HG03521 (cell line): Measurements from ENCODE around the gene TGFBR2.

ENCODE experiments used
- ATAC-seq: cut with Tn5 transposase; IDR thresholded peaks from one replicate; pipeline ENCODE4 v1.9.1; 2021; ENCODE audit warnings: mild to moderate bottlenecking, moderate library complexity; ENCODE audit not compliant: unreplicated experiment

TGFBR2 gene

DNA sequence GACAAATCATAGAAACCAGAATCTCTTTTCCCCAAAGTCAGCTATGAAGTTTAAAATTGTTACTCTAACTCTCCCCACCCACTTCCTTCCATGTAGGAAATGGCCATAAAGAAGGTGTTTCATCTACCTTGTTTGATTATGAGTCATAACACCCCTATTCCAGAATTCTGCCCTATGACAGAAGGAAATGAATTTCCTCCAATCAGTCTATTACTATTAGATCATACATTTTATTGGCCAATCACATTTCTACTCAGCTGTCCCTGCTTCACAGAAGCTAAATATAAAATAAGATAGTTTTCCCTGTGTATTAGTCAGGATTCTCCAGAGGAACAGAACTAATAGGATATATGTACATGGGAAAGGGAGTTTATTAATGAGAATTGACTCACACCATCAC is 102.1 kb downstream of the TGFBR2 start:
- ATAC-seq: no peak

DNA sequence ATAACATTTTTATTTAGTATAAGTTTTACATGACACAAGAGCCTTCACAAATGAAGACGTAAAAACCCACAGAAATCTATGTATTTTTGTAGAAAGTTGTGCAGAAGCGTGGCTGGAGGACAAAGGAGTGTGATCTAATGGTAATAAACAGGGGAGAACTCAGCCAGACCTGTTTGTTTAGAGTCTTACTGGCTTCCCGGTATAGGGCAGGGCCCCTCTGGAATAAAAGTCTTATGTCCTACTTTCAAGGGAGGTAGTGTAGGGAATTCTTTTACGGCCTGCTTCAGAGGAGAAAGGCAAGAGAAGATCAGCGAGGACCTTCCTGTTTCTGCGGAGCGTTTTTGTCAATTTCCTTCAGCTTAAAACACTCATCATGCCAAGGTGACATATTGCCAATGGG is 103.6 kb downstream of the TGFBR2 start:
- no peak for ATAC-seq

DNA sequence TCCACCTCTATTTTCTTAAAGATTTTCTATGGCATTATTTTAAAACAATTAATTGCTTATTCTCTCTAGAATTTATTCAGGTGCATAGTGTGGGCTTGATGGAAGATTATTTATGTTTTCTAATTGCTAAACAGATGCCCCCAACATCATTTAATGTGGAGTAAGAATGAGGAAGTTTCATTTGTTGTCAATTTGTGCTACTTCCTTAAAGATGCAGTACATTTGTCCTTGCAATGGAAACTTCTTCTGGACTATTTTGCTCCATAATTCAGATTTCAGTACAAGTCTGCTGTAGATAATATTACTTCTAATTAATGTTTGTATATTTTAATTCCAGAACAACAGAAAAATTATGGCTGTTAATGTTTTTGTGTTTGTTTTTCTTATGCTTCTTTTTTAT is 104.8 kb downstream of the TGFBR2 start:
- ATAC-seq: no peak

DNA sequence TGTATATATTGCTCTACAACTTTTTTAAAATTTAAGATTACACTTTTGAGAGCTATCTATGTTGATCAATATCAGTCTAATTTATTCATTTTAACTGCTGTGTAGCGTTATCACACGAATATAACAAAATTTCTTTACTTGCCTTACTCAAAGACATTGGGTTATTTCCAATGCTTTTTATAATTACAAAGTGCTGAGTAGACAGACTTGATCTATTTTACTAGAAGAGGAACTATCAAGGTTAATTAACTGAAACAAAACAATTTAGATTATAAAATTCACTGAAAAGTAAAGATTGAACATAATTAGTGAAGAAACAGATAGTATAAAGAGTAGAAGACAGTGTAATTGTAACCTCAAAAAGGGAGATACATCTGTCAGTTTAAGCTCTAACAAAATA is 105.5 kb downstream of the TGFBR2 start:
- no peak for ATAC-seq

DNA sequence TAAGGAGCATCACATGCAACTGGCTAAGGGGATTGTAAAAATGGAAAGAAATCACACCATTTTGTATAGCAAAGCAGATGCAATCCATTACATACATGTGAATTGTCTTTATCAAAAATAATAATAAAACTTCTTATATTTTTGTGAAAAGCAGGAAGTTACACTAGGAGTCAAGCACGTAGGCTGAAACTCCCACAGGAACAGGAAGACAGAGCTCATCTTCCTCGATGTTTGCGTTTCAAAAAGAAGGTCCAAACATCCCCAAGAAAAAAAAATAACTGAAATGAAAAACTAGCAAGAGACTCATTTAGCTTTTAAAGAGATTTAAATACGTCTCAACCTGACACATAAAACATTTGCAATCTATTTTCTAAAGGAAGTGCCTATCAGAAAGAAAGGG is 106.6 kb downstream of the TGFBR2 start:
- ATAC-seq: no peak

DNA sequence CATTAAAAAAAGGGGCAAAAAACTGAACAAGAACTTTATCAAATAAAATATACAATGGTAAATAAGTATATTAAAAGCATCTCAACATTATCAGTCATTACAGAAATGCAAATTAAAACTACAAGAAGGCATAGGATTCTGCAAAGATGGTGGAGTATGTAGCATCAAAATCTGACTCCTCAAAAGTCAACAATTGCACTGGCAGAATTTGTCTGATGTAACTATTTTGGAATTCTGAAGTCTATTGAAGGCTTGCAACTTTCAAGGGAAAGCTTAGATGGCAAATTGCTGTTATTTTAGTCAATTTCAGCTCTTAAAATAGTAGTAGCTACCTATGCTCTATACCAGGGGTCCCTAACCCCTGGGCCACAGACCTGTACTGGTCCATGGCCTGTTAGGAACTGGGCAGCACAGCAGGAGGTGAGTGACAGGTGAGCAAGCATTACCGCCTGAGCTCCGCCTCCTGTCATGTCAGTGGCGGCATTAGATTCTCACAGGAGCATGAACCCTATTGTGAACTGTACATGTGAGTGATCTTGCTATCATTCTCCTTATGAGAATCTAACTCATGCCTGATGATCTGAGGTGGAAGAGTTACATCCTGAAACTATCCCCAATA is 107.6 kb downstream of the TGFBR2 start:
- no peak for ATAC-seq

DNA sequence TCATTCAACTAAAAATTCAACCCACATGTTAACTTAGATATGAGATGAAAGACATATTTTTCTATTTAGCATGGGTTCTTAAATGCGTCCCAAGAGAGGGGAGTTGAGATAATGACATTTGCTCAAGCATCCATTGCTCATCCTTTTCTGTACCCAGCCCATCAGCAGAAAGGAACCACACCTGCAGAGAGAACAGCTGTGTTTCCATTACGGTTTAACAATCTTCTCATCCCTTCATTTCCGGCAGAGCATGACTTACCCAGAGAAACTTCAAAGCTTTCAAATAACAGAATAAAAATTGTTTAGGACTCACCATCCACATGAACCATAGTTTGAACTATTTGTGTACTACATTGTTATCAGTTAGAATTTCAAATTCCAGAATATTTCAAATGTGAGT is 113.1 kb downstream of the TGFBR2 start:
- ATAC-seq: no peak

DNA sequence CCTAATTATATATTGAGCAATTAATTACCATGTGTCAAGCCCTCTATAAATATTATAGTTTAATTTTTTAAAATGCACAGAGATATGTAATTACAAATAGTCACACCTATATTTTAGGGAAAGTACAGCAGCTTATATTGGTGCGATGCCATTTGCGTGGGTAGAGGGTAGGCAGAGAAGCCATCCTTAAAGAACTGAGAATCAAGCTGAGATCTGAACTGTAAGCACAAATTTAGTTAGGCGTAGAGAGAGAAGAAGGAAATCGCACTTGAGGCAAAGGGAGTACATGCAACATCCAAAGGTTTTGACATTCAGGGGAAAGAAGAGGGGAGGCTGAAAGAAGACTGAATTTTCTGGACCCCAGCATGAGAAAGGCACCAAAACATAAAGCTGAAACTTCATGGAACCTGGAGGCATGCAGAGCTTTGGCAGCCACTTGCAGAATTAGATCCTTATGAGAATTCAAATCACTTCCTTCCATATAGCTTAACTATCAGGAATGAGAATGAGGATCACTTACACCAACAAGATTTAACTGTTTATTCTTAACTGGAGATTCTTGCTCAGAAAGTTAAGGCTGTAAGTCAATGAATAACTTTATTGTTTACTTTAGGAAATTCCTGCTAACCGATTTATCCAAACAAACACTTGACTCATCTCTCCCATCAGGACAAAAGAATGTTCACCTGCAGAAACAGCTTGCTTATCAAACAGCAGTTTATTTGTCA is 114.3 kb downstream of the TGFBR2 start:
- no peak for ATAC-seq

DNA sequence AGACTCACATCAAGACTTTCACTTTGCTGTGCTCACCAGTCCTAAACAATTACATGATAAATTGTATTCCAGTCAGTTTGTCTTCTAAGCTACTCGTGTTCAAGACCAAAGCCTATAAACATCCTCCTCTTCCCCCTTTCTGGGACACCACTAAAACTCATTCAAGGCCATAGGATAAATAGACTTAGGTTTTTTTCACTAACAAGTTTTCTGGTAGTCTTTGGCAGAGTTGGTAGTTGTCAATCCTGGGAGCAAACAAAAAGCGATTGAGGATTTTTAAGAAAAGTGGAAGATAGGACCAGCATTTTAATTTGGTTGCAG is 114.9 kb downstream of the TGFBR2 start:
- ATAC-seq: no peak

DNA sequence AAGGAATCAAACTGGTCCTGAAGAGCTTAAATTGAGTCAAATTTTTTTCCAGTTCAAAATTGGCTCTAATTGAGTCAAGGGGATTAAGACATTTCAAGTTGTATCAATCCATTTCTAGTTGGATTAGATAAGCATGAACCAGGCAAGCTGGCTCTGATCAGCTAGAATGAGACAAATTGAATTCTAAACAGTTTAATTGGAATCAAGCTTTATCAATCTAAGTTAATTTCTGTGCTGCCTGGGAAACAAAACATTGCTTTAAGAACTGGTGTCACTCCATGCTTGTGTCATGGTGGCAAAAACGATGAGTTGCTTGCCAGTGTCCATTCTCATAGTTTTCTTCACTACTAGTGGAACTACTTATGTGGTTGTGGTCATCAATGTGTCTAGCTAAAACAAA is 116.8 kb downstream of the TGFBR2 start:
- ATAC-seq: no peak

DNA sequence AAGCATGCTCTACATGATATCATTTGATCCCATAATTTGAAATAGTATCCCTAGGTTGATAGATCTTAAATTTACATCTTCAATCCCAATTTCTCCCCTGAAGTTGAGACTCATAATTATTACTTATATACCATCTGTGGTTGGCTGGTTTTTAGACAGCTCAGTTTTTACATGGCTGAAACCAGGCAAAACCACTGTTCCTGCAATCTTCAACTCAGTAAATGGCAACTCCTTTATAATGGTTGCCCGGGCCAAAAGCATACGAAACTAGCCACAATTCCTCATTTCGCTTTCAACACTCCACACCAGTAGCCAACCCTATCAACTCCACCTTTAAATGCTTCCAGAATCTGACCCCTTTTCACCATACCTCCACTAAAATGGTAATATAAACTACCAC is 118.5 kb downstream of the TGFBR2 start:
- ATAC-seq: no peak

DNA sequence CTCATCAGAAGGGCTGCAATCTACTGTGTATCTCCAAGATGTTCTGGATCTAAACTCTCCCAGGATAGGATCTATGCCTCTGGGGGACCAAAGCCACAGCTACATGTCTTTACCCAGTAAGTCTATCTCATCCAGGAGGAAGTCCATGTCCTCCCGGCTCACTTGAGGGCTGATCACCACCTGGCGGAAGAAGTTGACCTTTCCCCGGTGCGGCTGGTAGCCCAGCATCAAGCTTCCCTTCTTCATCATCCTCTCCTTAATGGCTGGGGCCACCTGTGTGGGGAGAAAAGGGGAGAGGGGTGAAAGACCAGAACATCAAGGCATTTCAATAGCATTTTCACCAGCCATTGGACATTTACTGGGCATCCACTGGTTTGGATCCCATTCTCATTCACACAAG is 121.7 kb downstream of the TGFBR2 start:
- no peak for ATAC-seq

DNA sequence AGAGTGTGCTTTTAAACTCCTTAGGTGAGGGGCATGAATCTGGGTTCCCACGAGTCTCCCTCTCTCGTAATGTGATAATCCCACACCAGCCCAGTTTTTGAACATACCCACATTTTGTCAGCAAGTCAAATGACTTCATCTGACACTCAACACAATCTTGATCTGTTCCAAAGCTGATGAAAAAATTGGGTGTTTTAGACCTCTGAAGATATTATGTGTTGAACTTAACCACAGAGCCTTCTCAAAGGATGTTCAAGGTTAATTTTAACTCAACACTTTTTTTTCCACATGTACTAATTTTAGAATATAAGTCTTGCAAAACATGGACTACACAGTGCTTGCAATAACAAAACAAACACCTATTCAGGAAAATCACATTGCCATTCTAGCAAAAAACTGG is 123.1 kb downstream of the TGFBR2 start:
- no peak for ATAC-seq

DNA sequence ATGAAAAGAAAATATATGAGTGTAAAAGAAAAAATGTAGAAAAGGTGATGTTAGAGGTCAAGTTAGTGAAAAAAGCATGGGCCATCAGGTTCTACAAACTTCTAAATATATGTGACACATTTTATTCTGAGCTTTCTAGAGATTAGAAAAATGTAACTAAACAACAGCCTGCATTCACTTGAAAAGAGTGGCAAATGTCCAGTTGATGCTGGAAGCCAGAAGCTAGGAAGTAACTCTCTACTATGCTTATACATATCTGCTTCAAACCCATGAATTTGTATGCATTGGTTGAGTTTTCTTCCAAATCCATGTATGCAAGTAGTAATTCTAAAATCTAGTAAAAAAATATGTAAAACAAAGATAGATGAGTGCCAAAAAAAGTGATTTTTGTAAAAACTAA is 123.5 kb downstream of the TGFBR2 start:
- ATAC-seq: no peak

DNA sequence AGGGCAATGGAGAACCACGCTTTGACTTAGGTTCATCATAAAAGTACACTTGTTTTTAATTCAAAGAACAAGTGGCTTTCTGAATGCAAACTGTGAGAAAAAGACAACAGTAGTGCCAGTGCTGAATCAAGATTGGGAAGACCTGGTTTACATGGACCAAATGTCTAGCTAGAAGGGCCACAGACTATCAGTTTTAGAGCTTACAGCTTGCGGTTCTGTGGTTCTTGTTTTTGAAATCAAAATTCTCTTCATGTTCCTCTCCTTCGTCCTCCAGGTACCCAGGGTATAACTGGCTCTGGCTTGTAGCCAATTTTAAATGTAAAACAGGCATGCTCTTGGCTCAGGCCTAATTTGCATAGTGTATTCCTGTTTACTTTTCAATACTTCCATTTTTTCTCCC is 124.6 kb downstream of the TGFBR2 start:
- no peak for ATAC-seq

DNA sequence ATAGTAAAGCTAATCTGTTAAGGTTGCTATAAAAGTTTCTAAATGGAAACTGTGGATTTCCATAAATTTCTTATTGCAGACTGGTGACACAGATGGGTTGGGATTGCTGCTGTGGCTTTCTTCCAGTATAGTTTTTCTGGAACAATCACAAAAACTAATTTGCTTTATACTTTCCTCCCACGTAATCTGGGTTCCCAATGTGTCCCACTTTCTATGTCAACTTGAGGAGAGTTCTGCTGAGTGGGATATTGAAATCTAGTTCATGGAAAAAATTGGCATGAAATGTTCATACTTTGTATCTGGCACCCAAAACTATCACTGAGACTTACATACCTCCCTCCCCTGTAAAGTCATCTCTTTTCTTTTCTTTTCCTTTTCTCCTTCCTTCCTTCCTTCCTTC is 126.8 kb downstream of the TGFBR2 start:
- no peak for ATAC-seq

DNA sequence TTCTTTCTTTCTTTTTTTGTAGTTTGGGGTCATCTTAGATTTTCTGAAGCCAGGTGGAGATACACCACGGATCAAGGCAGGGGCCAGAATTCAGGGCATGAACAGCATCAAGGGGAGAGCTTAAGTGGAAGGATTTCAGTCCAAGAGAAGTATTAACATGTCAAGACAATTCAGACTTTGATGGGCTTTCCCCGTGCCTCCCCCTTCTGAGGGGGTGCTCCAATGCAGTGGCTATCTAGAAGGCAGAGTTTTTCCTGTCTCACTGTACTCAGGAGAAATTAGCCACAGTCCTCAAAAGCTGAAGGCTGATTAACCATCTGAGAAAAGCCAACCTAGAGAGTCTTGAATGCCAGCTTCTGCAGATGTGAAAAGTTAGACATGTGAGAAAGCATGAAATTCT is 127.3 kb downstream of the TGFBR2 start:
- ATAC-seq: no peak

DNA sequence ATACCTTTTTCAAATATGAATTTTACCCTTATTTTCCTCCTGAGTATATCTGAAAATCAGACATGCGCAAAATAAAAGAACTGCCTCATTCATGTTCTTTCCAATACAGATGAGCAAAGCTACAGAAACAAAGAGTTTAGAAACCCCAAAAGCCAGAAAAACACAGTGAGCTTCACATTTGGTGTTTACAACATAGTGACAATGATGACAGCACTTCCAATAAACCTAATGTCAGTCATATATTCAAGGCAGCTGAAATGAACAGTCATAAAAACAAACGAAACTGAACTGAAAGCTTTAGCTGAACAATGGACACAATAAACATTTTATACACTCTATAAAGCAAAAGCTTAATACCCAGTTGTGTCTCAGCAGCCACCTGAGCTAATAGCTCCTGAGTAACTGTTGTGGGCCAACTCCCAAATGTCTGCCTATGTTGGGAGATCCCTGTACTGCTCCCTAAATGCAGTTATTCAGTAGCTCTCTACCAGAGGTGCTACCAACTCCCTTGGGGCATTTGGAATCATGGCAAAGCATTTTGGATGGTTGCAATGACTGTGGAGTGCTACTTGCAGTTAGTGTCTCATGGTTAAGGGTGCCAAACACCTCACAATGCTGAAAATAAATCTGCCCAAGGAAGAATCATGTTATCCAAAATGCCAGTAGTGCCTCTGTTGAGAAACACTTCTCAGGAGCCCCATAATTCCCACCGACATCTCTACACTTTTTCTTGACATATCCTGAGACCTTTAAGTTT is 131.5 kb downstream of the TGFBR2 start:
- ATAC-seq: no peak

DNA sequence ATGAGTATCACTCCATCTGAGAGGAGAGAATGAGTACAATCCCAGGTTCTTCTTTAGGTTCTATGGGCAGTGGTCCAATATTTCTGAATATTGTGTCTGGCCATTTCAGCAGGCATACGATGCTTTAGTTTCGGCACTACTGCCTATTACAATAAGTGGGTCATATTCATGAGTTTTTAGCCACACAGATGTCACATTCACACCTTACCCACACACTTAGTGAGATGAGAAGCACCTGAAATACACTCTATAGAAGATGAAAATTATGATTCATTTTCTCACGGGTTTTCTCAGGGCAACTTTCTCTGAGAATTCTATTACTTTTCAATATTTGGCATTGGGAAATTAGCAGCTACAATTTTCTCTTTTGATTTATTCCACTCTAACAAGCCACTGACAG is 132.2 kb downstream of the TGFBR2 start:
- no peak for ATAC-seq

DNA sequence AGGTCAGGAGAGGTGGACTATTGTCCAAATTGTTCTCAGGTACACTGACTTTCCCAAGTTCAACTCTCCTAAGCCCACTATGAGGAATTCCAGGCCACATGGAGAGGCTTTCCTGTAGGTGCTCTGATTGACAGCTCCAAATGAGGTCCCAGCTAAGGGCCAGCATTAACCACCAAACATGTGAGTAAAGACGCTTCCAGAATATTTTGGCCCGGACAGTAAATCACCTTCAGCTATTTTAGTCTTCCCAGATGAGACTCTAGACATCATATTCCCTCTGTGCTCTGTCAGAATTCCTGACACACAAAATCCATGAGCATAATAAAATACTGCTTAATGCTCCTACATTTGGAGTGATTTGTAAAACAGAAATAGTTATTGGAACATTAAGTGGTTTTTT is 135.5 kb downstream of the TGFBR2 start:
- ATAC-seq: no peak

DNA sequence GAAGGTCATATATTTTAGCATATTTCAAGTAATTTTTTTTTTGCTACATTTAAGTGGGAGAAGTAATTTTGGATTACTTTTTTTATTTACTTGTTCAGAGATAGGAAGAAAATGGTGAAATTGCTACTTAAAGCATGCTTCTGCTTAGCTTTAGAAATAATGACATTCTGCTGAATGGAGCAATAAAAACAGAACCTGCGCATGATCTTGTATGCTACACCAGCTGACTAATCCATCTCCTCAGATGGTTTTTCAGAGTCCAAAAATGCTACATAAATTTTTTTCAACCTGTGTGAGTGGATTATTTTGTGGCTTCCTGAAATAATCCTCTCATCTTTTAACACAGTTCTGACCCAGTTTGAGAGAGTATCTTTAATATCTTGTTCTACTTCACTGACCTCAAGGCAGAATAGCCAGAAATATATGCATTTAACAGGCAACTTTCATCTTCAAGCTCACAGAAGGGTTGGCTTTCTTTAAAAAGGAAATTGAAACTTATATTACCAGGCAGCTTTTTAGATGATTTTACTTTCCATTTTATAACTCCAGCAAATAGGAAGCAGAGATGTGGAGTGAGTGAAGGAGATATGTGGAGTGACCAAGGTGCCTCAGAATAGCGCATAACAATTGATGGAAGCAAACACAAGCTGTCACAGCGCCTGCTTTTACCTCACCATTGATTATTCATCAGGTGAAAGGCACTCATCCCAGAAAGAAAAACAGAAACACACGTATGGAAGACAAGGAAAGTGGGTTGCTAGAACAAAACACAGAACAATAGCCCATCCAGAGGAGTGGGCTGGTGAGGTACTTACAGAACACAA is 136.6 kb downstream of the TGFBR2 start:
- ATAC-seq: no peak
